Spleen (tissue), 11 donors: ENCODE results near the gene MOGAT2. TPM values are rescaled to one million over a fixed set of nuclear protein-coding genes. Genes with fewer than 3 reads are reported as not detected.

ENCODE experiments used
- DNase-seq: peaks from one replicate; pipeline ENCODE4 v3.0.0-alpha.2; 2020
- H3K27ac ChIP-seq, 8 donors: fragments of 200-600 bp; sonication (generic) in 7 of 8; 1 replicate in 4 of 8; 2 replicates in 4 of 8; pipeline versions ENCODE4 v1.5.0 to v1.8.0; 2016 to 2021; ENCODE audit warnings: inconsistent platforms in 4 of 8, mild to moderate bottlenecking in 4 of 8, moderate library complexity in 1 of 8
- H3K27me3 ChIP-seq, 7 donors: fragments of 200-600 bp; sonication (generic) in 6 of 7; replicated peaks in 1 of 7; 1 replicate in 4 of 7; 2 replicates in 3 of 7; pipeline versions ENCODE4 v1.5.0 to v1.8.0; 2016 to 2021; ENCODE audit warnings: inconsistent platforms in 3 of 7, mild to moderate bottlenecking in 1 of 7
- H3K36me3 ChIP-seq, 6 donors: fragments of 200-600 bp; sonication (generic) in 5 of 6; 1 replicate in 4 of 6; 2 replicates in 2 of 6; pipeline versions ENCODE4 v1.5.0 to v1.8.0; 2016 to 2021; ENCODE audit warnings: inconsistent platforms in 2 of 6
- H3K4me1 ChIP-seq, 6 donors: fragments of 200-600 bp; sonication (generic) in 5 of 6; 1 replicate in 3 of 6; 2 replicates in 3 of 6; pipeline versions ENCODE4 v1.5.0 to v1.8.0; 2016 to 2021; ENCODE audit warnings: inconsistent platforms in 3 of 6
- H3K4me3 ChIP-seq, 8 donors: fragments of 200-600 bp; sonication (generic) in 7 of 8; 1 replicate in 4 of 8; 2 replicates in 4 of 8; pipeline versions ENCODE4 v1.5.0 to v1.8.0; 2016 to 2021; ENCODE audit warnings: inconsistent platforms in 4 of 8, mild to moderate bottlenecking in 4 of 8, moderate library complexity in 2 of 8
- H3K9me3 ChIP-seq, 8 donors: fragments of 200-600 bp; sonication (generic) in 7 of 8; 1 replicate in 4 of 8; 2 replicates in 4 of 8; pipeline versions ENCODE4 v1.5.0 to v1.8.0; 2016 to 2021; ENCODE audit warnings: inconsistent platforms in 4 of 8
- CTCF ChIP-seq, 11 experiments: fragments of 200-600 bp in 7 of 11; fragments of 450-650 bp in 4 of 11; sonication (generic) in 4 of 11; IDR thresholded peaks in 8 of 11; conservative IDR thresholded peaks in 3 of 11; 1 replicate in 7 of 11; 2 replicates in 4 of 11; pipeline versions ENCODE4 v1.4.0 to v1.8.0; 2016 to 2021; ENCODE audit warnings: antibody characterized with exemption in 11 of 11, inconsistent platforms in 4 of 11, mild to moderate bottlenecking in 1 of 11
- POLR2A ChIP-seq, 3 donors: fragments of 450-650 bp; IDR thresholded peaks; one replicate each; pipeline ENCODE4 v1.5.1; 2017; ENCODE audit warnings: antibody characterized with exemption in 3 of 3, mild to moderate bottlenecking in 1 of 3
- POLR2AphosphoS5 ChIP-seq, 3 donors: sonication (generic); formaldehyde crosslinking; IDR thresholded peaks; one replicate each; pipeline ENCODE4 v1.5.1; 2017; ENCODE audit warnings: antibody characterized with exemption in 3 of 3
- WGBS, 5 donors: extraction: QIAGEN DNeasy Blood & Tissue Kit in 3 of 5; methylation state at CpG; one replicate each; pipeline versions ENCODE4 v1.1.5 to v1.1.7; 2013 to 2018; 5-methylcytosine and 5-hydroxymethylcytosine counted together
- intact Hi-C: fragments of 100-400 bp; cut with DNase I; formaldehyde crosslinking; loops from one replicate; pipeline ENCODE4 v1.15.0; 2023; ENCODE audit warnings: low total_unique reads
- polyA plus RNA-seq, 3 donors: library from polyadenylated mRNA; stranded (reverse); fragments of 200-250 nt; gene quantifications; one replicate each; pipeline ENCODE4 v1.2.1, GENCODE V29; 2013
- total RNA-seq, 7 donors: library from RNA; depleted of rRNA in 3 of 7; stranded (reverse); fragments of >200 nt in 3 of 7; fragmentation: NEBNext Ultra II Directional in 4 of 7; extraction: Animal tissue kit (Norgen Biotek cat#: 25700) in 4 of 7; gene quantifications; one replicate each; pipeline versions ENCODE4 v1.1.0 to v1.2.1, GENCODE V29; 2016 to 2021
- donor health status: healthy with polysubstance abuse.
- donor health status: DM: no; HTN: no; CAD: no; lungs with moderate emphysema.
- donor health status: DM: no; HTN: no; CAD: no.
- donor health status: Bipolar disorder and iron deficiency.
- donor health status: healthy.
- donor health status: DM: no; HTN: no; CAD: no.
- donor health status: DM: yes; HTN: yes; CAD: no.

The MOGAT2 gene
- total and polyA plus RNA-seq, 10 donors: 0.03 to 0.23 (median 0.21) TPM; not detected in 6

DNA sequence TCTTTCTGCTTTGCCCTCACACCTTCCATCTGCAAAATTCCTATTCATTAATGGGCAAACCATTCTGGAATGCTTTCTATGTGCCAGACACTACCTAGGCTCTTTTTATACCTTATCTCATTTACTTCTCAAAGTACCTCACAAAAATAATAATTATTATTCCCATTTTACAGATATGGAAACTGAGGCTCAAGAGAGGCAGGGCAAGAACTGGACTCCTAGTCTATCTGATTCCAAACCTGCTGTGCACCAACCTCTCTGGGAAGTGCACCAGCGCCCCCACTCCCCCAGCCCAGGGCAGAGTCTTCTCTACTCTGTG lies 50.1 kb downstream of the MOGAT2 start:
- Histone ChIP-seq H3K36me3 (no peaks in the 10 kb centered on the region), H3K27me3 (peaks cover 0 to 34% (median 8%) of the 10 kb centered on the region in 7 donors), H3K4me3 (peak overlapping the region in 5 of 8 donors; percentile 45 to 74 (median 53)), H3K27ac (peak overlapping the region in 4 of 8 donors; percentile 71 to 91 (median 84)), H3K4me1 (peaks cover 10 to 60% (median 36%) of the 10 kb centered on the region in 6 donors), H3K9me3 (no peaks in the 10 kb centered on the region)
- intact Hi-C loops: no loop called here
- DNase-seq: no peak
- WGBS, 5 donors: 25 to 48% (median 39%) methylated on average over 1 of the region's 1 CpG
- TF ChIP-seq POLR2AphosphoS5 (IDR thresholded peaks at IDR 0.05) (no peak), POLR2A (IDR thresholded peaks at IDR 0.05) (no peak), CTCF (IDR thresholded peaks at IDR 0.05 in 8 of 11, conservative IDR thresholded peaks at IDR 0.05 in 3 of 11) (no peak)

GRCh38 chr11:75768112-75768908 lies 50.7 kb downstream of the MOGAT2 start, which contains the start of gene DGAT2:
TSS of gene DGAT2 (plus strand) at chr11:75768778. CDS start at chr11:75768992, 214 bp downstream.
- TF ChIP-seq POLR2A (IDR thresholded peaks at IDR 0.05): peak in 2 of 3 donors; percentile 5 to 30
- peak in 3 of 11 experiments; percentile 2 to 23 (median 21) for TF ChIP-seq CTCF (IDR thresholded peaks at IDR 0.05 in 8 of 11, conservative IDR thresholded peaks at IDR 0.05 in 3 of 11)
- TF ChIP-seq POLR2AphosphoS5 (IDR thresholded peaks at IDR 0.05): peak; percentile 60 to 89 (median 83)
- no peaks in the 10 kb centered on the region for H3K36me3 ChIP-seq
- peaks cover 0 to 34% (median 8%) of the 10 kb centered on the region in 7 donors for H3K27me3 ChIP-seq
- intact Hi-C loops: no loop called here
- no peaks in the 10 kb centered on the region for H3K9me3 ChIP-seq
- DNase-seq: peak; percentile 96
- H3K27ac ChIP-seq: peak within 1 kb of the TSS; percentile 12 to 91 (median 74)
- H3K4me1 ChIP-seq: peaks cover 13 to 61% (median 42%) of the 10 kb centered on the region in 6 donors
- peak within 1 kb of the TSS; percentile 38 to 74 (median 52) for H3K4me3 ChIP-seq
- WGBS, 5 donors: 2 to 20% (median 3%) methylated on average over 11 to 66 of the region's 66 CpGs

DNA sequence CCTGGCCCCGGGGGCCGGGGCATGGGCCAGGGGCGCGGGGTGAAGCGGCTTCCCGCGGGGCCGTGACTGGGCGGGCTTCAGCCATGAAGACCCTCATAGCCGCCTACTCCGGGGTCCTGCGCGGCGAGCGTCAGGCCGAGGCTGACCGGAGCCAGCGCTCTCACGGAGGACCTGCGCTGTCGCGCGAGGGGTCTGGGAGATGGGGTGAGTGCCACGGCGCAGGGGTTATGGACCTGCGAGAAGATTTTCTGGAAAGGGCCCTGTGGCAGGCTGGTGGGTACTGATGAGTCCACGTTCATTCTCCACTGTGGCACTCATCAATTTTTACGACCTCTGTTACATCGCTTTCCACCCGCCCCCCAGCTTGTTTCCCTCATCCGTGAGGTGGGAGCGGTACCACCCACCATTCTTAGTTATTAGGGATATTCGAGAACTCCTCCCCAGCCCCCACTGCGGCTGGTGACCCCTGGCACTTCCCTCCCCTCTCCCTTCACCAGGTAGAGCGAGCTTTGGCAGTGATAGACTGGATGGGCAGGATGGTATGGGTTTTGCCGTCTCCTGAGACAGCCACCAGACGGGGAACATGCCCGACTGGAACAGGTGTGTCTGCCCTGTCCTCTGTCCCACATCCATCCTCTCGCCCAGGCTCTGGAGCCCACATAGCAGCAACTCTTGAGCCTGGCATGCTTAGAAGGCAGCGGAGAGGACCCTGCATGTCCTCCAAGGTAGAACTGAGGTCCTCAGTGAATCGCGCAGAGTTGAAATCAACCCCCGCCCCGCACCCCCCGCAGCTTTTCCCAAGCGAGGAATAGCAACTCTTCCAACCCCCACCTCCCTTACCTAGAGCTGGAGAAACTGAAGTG lies 51.5 kb downstream of the MOGAT2 start:
- Histone ChIP-seq H3K27me3 (peaks cover 0 to 34% (median 8%) of the 10 kb centered on the region in 7 donors), H3K36me3 (no peaks in the 10 kb centered on the region), H3K4me3 (peak overlapping the region; percentile 38 to 74 (median 52)), H3K9me3 (no peaks in the 10 kb centered on the region), H3K27ac (peak overlapping the region; percentile 12 to 91 (median 74)), H3K4me1 (peaks cover 15 to 69% (median 50%) of the 10 kb centered on the region in 6 donors)
- TF ChIP-seq POLR2AphosphoS5 (IDR thresholded peaks at IDR 0.05) (no peak), CTCF (IDR thresholded peaks at IDR 0.05 in 8 of 11, conservative IDR thresholded peaks at IDR 0.05 in 3 of 11) (no peak), POLR2A (IDR thresholded peaks at IDR 0.05) (no peak)
- 18 to 36% (median 22%) methylated on average over 33 to 46 of the region's 46 CpGs for whole genome bisulfite sequencing, 5 donors
- intact Hi-C loops: no loop called here
- no peak for DNase-seq
